ENCODE data around the gene MYZAP.

MYZAP gene

GRCh38 chr15:57563416-57563815 is 28.3 kb upstream of the MYZAP start:
- no peak for FAIRE-seq

- no peak for FAIRE-seq
Measured at GRCh38 chr15:57565311-57565710, 26.4 kb upstream of the MYZAP start.

GRCh38 chr15:57566834-57567233 is 24.9 kb upstream of the MYZAP start:
- no peak for FAIRE-seq

GRCh38 chr15:57567891-57568290 is 23.8 kb upstream of the MYZAP start:
- FAIRE-seq = no peak

- no peak for FAIRE-seq
Measured at GRCh38 chr15:57568299-57568698, 23.4 kb upstream of the MYZAP start.

- no peak for FAIRE-seq
Measured at GRCh38 chr15:57570340-57570739, 21.4 kb upstream of the MYZAP start.

- FAIRE-seq = no peak
Measured at GRCh38 chr15:57570994-57571393, 20.7 kb upstream of the MYZAP start.

- FAIRE-seq = no peak
Measured at GRCh38 chr15:57571725-57572124, 20.0 kb upstream of the MYZAP start.

- no peak for FAIRE-seq
Measured at GRCh38 chr15:57572468-57572867, 19.2 kb upstream of the MYZAP start.

- no peak for FAIRE-seq
Measured at GRCh38 chr15:57573151-57573550, 18.6 kb upstream of the MYZAP start.

GRCh38 chr15:57575363-57575762 is 16.3 kb upstream of the MYZAP start:
- FAIRE-seq = no peak

GRCh38 chr15:57578288-57578900 is 13.3 kb upstream of the MYZAP start:
- no peak for FAIRE-seq

GRCh38 chr15:57580428-57580827 is 11.3 kb upstream of the MYZAP start:
- no peak for FAIRE-seq

GRCh38 chr15:57580866-57581265 is 10.8 kb upstream of the MYZAP start:
- no peak for FAIRE-seq

GRCh38 chr15:57582090-57582489 is 9.6 kb upstream of the MYZAP start:
- FAIRE-seq = no peak

GRCh38 chr15:57583282-57583681 is 8.4 kb upstream of the MYZAP start:
- no peak for FAIRE-seq

- FAIRE-seq = no peak
Measured at GRCh38 chr15:57583720-57584119, 8.0 kb upstream of the MYZAP start.

GRCh38 chr15:57586661-57587424 is 4.9 kb upstream of the MYZAP start:
- no peak for FAIRE-seq

- no peak for FAIRE-seq
Measured at GRCh38 chr15:57589281-57589680, 2.4 kb upstream of the MYZAP start.

- no peak for FAIRE-seq
Measured at GRCh38 chr15:57589754-57590153, 1.9 kb upstream of the MYZAP start.

- no peak for FAIRE-seq
Measured at GRCh38 chr15:57591237-57591821, 375 bp upstream of the MYZAP start.

- FAIRE-seq = no peak
Measured at GRCh38 chr15:57592426-57592825, 722 bp downstream of the MYZAP start.

- FAIRE-seq = no peak
Measured at GRCh38 chr15:57592836-57593420, 1.2 kb downstream of the MYZAP start.

- FAIRE-seq = no peak
Measured at GRCh38 chr15:57594479-57594878, 2.8 kb downstream of the MYZAP start.
